Heart right ventricle (tissue), 16 donors: Measurements from ENCODE around the gene SPSB3. TPM values are rescaled to one million over a fixed set of nuclear protein-coding genes. Genes with fewer than 3 reads are reported as not detected.

Experiments used
- ATAC-seq, 8 donors: fragments of 200-7000 bp; cut with Tn5 transposase; one replicate each; pipeline ENCODE4 v1.9.1; 2020; ENCODE audit warnings: mild to moderate bottlenecking in 8 of 8, moderate library complexity in 8 of 8, moderate number of reproducible peaks in 1 of 8
- DNase-seq, 2 donors: peaks; one replicate each; pipeline ENCODE4 v3.0.0-alpha.2; 2020
- H3K27ac ChIP-seq, 10 donors: fragments of 200-600 bp; sonication (generic) in 2 of 10; one replicate each; pipeline versions ENCODE4 v1.5.0 to v1.8.0; 2020 to 2022; ENCODE audit warnings: mild to moderate bottlenecking in 3 of 10
- H3K27me3 ChIP-seq, 7 donors: fragments of 200-600 bp; one replicate each; pipeline ENCODE4 v1.8.0; 2021 to 2022; ENCODE audit warnings: mild to moderate bottlenecking in 2 of 7
- H3K36me3 ChIP-seq, 9 donors: fragments of 200-600 bp; sonication (generic) in 1 of 9; one replicate each; pipeline versions ENCODE4 v1.5.0 to v1.8.0; 2020 to 2022; ENCODE audit warnings: mild to moderate bottlenecking in 2 of 9
- H3K4me1 ChIP-seq, 9 donors: fragments of 200-600 bp; sonication (generic) in 1 of 9; one replicate each; pipeline versions ENCODE4 v1.5.0 to v1.8.0; 2020 to 2022; ENCODE audit warnings: mild to moderate bottlenecking in 4 of 9
- H3K4me3 ChIP-seq, 10 donors: fragments of 200-600 bp; sonication (generic) in 2 of 10; one replicate each; pipeline versions ENCODE4 v1.5.0 to v1.8.0; 2020 to 2022; ENCODE audit warnings: mild to moderate bottlenecking in 7 of 10, moderate library complexity in 2 of 10
- H3K9me3 ChIP-seq, 11 donors: fragments of 200-600 bp in 10 of 11; sonication (generic) in 2 of 11; one replicate each; pipeline versions ENCODE4 v1.5.0 to v1.8.0; 2013 to 2022; ENCODE audit warnings: mild to moderate bottlenecking in 2 of 11, control low read depth in 1 of 11, moderate library complexity in 1 of 11
- CTCF ChIP-seq, 9 donors: fragments of 200-600 bp; sonication (generic) in 2 of 9; IDR thresholded peaks; one replicate each; pipeline versions ENCODE4 v1.5.0 to v1.8.0; 2021 to 2022; ENCODE audit warnings: antibody characterized with exemption in 9 of 9, mild to moderate bottlenecking in 5 of 9, moderate library complexity in 1 of 9
- WGBS, 2 donors: extraction: QIAGEN DNeasy Blood & Tissue Kit; methylation state at CpG; one replicate each; pipeline ENCODE4 v1.1.7; 2013; ENCODE audit warnings: inconsistent platforms in 1 of 2; 5-methylcytosine and 5-hydroxymethylcytosine counted together
- intact Hi-C, 10 donors: fragments of 100-400 bp; cut with DNase I; formaldehyde crosslinking; loops; one replicate each; pipeline versions ENCODE4 v1.11.1 to v1.14.2; 2022
- polyA plus RNA-seq, 2 donors: library from polyadenylated mRNA; stranded (reverse); fragments of 200-250 nt; gene quantifications; one replicate each; pipeline ENCODE4 v1.2.3, GENCODE V29; 2013
- total RNA-seq, 10 donors: library from RNA; stranded (reverse); fragmentation: NEBNext Ultra II Directional in 3 of 10; extraction: Animal tissue kit (Norgen Biotek cat#: 25700) in 3 of 10; gene quantifications; one replicate each; pipeline versions ENCODE4 v1.2.1 to v1.2.4, GENCODE V29; 2021 to 2023
- donor health status: Arrhythmogenic right ventricular cardiomyopathy.
- donor health status: ischemic (EF 13 %, LVEDD 7.1; RV severe dilation, severe dysfunction).
- donor health status: healthy with polysubstance abuse.
- donor health status: DM: no; HTN: yes; CAD: no.
- donor health status: DM: no; HTN: no; CAD: no.
- donor health status: ischemic (EF 25% LVEDD 6.9; RV normal size, moderate dysfunction).
- donor health status: ischemic (EF 25% LVEDD 5.7; RV mildly dilated, moderate dysfunction).
- donor health status: healthy.
- donor health status: DM: yes; HTN: yes; CAD: no.
- donor health status: Ischemic cardiomyopathy.
- donor health status: ischemic (EF 35%, LVEDD 5.7; RV mildly dilated, moderate dysfunction).
- donor health status: nonischemic (EF 11% LVEDD 7.7; RV severe dilation, severe dysfunction).
- donor health status: DM: yes; HTN: yes; CAD: no.
- donor health status: PGD.
- donor health status: ischemic (EF 29% LVEDD 5.4; RV normal size, mild dysfunction).
- donor health status: nonischemic (EF 23%, LVEDD 6.1; RV moderate dilation, normal function).

The SPSB3 gene
- total and polyA plus RNA-seq, 12 donors: 25.1 to 97.7 (median 27.2) TPM

GRCh38 chr16:1792836-1793577 lies 10.6 kb upstream of the SPSB3 start:
- Histone ChIP-seq H3K4me3 (no peak overlapping the region), H3K4me1 (no peaks in the 10 kb centered on the region), H3K36me3 (peaks cover 0 to 44% (median 7%) of the 10 kb centered on the region in 9 donors), H3K27ac (no peak overlapping the region), H3K27me3 (no peaks in the 10 kb centered on the region), H3K9me3 (peaks cover 0 to 10% (median 0%) of the 10 kb centered on the region in 11 donors)
- ATAC-seq (peak in 1 of 8 donors; percentile 20), DNase-seq (peak in 1 of 2 donors; percentile 2)
- WGBS, 2 donors: 87 to 89% methylated on average over 32 to 33 of the region's 33 CpGs
- intact Hi-C loops: loop anchor here in 1 of 10 donors (10.0 kb wide), 1 partner anchor 58 kb away; no protein-coding TSS in a partner anchor
- TF ChIP-seq CTCF (IDR thresholded peaks at IDR 0.05): no peak

GRCh38 chr16:1791943-1792812 lies 9.8 kb upstream of the SPSB3 start:
- ATAC-seq: peak in 2 of 8 donors; percentile 9 to 19

GRCh38 chr16:1791256-1791942 lies 9.0 kb upstream of the SPSB3 start:
- H3K4me1 ChIP-seq: no peaks in the 10 kb centered on the region
- no peaks in the 10 kb centered on the region for H3K27me3 ChIP-seq
- ATAC-seq: no peak
- peaks cover 0 to 60% (median 12%) of the 10 kb centered on the region in 9 donors for H3K36me3 ChIP-seq
- no peak overlapping the region for H3K27ac ChIP-seq
- DNase-seq: peak in 1 of 2 donors; percentile 12
- no peaks in the 10 kb centered on the region for H3K9me3 ChIP-seq
- no peak for TF ChIP-seq CTCF (IDR thresholded peaks at IDR 0.05)
- intact Hi-C loops: loop anchor here in 1 of 10 donors (10.0 kb wide), 1 partner anchor 57 kb away; no protein-coding TSS in a partner anchor
- 93 to 96% methylated on average over 53 of the region's 53 CpGs for WGBS, 2 donors
- H3K4me3 ChIP-seq: no peak overlapping the region

More at GRCh38 chr16:1791943-1792812, 9.8 kb upstream of the SPSB3 start:
- intact Hi-C loops: loop anchor here in 1 of 10 donors (10.0 kb wide), 1 partner anchor 57 kb away; no protein-coding TSS in a partner anchor
- 87 to 88% methylated on average over 59 of the region's 59 CpGs for WGBS, 2 donors
- no peak for TF ChIP-seq CTCF (IDR thresholded peaks at IDR 0.05)
- H3K36me3 ChIP-seq: peaks cover 0 to 53% (median 11%) of the 10 kb centered on the region in 9 donors
- peaks cover 0 to 2% (median 0%) of the 10 kb centered on the region in 11 donors for H3K9me3 ChIP-seq
- no peak overlapping the region for H3K4me3 ChIP-seq
- no peak overlapping the region for H3K27ac ChIP-seq
- H3K4me1 ChIP-seq: no peaks in the 10 kb centered on the region
- no peaks in the 10 kb centered on the region for H3K27me3 ChIP-seq
- DNase-seq: peak in 1 of 2 donors; percentile 12
